ENCODE measurements around the gene CMTR1.

DNA sequence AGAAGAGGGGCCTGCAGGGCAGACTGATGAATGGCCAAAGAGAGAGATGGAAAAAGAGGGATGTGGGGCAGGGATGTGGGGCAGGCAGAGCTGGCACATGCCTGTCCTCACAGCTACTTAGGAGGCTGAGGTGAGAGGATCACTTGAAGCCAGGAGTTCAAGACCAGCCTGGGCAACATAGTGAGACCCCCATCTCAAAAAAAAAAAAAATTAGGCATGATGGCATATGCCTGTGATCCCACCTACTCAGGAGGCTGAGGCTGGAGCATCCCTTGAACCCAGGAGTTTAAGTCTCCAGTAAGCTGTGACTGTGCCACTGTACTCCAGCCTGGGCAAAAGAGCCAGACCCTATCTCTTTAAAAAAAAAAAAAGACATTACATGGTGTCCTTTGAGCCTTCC lies 44.4 kb upstream of the CMTR1 start:
- TF ChIP-seq, protein P1, sequence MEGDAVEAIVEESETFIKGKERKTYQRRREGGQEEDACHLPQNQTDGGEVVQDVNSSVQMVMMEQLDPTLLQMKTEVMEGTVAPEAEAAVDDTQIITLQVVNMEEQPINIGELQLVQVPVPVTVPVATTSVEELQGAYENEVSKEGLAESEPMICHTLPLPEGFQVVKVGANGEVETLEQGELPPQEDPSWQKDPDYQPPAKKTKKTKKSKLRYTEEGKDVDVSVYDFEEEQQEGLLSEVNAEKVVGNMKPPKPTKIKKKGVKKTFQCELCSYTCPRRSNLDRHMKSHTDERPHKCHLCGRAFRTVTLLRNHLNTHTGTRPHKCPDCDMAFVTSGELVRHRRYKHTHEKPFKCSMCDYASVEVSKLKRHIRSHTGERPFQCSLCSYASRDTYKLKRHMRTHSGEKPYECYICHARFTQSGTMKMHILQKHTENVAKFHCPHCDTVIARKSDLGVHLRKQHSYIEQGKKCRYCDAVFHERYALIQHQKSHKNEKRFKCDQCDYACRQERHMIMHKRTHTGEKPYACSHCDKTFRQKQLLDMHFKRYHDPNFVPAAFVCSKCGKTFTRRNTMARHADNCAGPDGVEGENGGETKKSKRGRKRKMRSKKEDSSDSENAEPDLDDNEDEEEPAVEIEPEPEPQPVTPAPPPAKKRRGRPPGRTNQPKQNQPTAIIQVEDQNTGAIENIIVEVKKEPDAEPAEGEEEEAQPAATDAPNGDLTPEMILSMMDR (IDR thresholded peaks at IDR 0.05), result no peak
- no peak for TF ChIP-seq POLR2A (IDR thresholded peaks at IDR 0.05)
